Activated CD8-positive, alpha-beta memory T cell treated with anti-CD3 and anti-CD28 coated beads, Interleukin-2, amount 50 U/mL, for 24 hours (primary cell): ENCODE results near the gene STK25.
"Not testable (repeated sequence)": the region's sequence is repeated elsewhere in the genome, so short reads cannot be mapped to it uniquely, and the experiment has no call there.

ENCODE experiments used
- DNase-seq: peaks from one replicate; pipeline ENCODE4 v3.0.0-alpha.2; 2020; ENCODE audit errors: extremely low read depth

The STK25 gene

DNA sequence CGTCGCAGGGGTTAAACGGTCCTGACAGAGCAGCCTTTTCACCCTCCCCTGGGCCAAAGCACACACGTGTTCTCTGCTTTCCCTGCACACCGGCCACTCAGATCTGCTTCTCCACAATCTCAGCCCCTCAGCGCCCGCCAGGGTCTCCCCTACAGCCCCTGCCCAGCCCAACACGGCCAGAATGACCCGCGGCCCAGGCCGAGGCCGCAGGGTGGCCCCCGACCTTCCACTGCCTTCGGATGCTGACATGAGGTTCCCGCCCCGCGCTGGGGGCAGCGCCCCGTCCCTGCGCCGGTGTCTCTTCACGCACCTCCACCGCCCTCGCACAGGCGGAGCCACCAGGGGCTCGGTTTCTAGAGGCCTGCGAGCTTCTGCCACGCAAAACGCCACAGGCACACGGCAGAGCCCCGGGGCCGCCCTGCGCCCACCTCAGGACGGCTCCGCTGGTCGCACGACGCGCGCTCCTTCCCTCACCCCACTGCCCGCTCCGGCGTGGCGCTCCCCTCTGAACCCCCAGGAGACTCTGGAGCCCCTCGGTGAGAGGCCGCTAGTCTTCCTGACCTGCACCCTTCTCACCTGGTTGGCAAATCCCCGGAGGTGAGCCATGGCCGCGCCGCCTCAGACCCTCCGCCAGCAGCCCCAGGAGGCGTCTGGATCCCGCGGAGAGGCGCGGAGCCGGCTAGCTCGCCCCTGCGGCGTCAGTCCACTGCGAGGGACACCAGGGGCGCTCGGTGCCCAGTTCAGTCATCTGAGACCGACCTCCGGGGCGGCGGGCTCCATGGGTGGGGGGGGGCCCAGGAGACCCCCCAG is 749 bp downstream of the STK25 start:
- no peak for DNase-seq

DNA sequence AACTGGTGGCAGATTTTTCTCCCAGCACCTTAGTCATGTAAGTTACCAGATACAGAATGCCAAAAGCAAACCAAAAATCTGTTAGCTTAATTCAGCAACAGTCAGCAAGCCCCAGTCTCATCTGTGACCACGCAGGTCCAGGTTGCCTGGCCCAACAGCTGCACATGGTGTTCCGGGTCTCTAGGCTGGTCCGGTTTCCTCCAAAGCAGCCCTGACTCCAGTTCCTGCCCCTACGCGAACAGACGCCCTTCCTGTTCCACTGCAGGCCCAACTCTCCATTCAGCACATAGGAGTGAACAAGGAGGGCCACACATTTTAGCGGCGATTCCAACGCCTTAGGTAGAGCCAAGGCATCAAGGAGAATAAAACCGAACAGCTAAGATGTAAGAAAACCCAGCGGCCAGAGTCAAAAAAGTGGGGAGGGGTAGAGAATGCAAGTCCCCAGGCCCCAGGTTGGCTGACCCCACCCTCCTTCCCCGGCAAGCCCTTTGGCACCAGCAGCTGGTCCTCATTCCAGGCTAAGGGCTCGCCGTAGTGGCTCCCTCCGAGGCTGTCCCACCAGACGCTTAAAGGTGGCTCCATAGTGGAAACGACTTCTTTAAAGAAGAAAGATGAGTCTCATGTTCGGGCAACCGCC is 1.5 kb downstream of the STK25 start:
- DNase-seq, result no peak

DNA sequence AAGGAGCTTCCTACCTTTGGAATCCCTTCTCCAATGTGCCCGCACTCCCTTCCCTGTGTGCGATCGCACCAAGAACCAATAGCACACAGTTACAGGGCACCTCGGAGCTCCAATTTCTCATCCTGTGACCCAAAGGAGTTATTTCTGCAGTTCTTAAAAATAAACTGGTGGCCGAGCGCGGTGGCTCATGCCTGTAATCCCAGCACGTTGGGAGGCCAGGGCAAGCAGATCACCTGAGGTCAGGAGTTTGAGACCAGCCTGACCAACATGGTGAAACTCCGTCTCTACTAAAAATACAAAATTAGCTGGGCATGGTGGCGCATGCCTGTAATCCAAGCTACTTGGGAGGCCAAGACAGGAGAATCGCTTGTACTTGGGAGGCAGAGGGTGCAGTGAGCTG is 2.1 kb downstream of the STK25 start:
- DNase-seq, result not testable (repeated sequence)

DNA sequence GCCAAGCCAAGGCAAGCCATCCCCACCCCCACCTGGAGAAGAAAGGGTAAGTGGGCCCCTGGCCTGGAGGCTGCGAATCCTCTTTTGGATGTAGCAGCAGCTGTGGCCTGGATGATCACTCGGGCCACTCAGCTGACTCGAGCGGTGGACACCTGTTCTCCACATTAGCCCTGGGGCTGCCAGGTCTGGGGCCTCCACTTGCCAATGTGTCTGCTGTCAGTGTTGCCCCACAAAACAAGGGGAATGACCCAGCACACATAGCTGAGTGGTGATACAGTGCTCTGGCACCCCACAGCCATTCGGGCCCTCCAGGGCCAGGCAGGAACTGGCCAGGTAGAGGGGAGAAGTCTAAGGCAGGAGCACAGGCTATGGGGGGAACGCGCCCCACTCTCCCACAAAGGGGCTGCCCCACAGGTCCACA is 2.6 kb downstream of the STK25 start:
- DNase-seq, result no peak

DNA sequence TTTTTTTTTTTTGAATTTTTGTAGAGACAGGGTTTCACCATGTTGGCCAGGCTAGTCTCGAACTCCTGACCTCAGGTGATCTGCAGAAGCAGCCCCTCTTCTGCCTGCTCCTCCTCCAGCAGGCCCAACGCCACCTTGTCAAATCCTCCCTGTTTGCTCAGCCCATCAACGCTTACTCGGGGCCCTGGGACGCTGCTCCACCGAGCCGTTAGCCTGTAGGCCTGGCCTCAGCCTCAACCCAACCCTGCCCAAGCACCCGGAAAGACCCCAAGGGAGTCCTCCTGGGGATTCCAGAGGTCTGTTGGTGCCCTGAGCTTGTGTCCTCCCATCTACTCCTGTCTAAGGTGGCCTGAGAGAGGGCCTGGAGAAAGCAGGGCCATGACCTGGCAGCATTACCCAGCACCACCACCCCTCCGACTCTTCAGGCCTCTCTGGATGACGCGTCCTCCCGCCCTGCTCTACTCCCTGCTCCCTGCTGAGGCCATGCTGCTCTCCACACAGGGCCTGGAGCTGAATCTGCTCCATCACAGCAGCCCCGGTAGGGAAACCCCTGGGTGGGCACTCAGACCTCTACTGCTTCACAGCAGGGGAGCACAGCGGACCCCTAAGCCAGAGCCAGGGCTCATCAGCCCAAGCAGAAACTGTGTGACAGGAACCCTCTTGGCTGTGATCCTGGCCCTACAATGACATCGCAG is 3.2 kb downstream of the STK25 start:
- no peak for DNase-seq

DNA sequence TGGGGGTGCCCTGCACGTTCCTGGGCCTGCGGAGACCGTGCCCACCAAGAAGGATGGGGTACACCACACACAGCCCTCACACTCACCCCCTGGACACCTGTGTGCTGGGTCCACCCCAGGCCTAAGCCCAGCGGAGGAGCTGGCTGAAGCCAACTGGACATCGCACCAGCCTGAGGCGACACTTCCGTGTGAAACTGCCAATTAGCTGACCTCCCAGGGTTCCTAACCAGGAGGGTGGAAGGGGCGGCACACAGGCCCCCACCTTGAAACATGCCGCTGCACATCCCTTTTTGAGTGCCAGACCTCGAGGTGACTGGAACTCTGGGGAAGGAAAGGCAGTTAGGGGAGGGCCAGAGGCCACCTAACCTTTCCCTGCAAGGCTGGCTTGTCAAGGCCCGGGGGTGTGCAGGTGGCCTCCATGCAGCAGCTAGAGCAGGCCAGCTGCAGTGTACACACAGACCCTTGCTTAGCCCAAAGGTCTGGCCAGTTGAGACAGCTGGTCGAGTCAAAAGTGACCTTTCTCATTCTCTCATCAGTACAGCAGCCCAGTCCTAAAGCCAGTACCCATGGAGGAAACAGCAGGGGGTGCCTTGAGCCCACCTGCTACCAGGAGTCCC is 4.5 kb downstream of the STK25 start:
- no peak for DNase-seq

DNA sequence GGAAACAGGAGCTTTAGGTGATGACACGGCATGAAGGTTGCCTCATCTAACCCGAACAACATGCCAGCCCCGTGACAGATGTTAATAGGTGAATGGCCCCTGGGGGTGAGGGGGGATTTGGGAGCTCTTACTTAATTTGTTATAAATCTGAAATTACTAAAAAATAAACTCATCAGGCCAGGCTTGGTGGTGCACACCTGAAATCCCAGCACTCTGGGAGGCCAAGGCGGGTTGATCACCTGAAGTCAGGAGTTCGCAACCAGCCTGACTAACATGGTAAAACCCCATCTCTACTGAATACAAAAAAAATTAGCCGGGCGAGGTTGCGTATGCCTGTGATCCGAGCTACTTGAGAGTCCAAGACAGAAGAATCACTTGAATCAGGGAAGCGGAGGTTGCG is 6.1 kb downstream of the STK25 start:
- DNase-seq, result no peak

DNA sequence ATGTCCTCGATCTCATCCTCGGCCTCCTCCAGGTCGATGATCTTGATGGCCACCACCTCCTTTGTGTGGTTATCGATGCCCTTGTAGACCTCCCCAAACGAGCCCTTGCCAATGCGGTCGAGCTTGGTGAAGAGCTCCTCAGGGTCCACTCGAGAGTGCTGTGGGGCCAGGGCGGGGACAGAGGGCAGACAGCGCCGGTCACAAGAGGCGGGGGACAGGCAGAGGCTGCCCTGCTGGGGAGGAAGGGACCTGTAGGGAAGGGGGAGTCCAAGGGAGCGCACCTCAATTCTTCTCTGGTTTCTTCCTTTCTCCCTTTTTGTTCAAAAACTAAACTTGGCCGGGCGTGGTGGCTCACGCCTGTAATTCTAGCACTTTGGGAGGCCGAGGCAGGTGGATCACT is 6.8 kb downstream of the STK25 start:
- no peak for DNase-seq

DNA sequence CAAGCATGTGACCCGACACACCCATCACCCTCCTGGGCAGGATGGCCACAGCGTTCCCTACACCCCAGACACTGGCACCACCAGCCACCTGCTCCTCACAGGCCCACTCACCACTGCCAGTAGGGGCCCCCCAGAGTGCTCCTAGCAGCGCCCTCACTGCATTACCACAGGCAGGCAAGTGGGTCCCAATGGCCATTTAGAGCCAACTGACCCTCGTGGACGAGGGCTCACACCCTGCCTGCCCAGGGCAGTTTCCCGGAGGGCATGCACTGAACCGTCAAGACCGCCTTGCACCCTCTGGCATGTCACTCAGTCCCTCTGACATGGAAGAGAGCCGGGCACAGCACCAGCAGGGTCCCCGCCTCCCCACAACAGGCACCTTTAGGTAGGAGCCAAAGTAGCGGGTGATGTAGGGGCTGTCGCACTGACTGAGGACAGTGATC is 7.3 kb downstream of the STK25 start:
- no peak for DNase-seq

DNA sequence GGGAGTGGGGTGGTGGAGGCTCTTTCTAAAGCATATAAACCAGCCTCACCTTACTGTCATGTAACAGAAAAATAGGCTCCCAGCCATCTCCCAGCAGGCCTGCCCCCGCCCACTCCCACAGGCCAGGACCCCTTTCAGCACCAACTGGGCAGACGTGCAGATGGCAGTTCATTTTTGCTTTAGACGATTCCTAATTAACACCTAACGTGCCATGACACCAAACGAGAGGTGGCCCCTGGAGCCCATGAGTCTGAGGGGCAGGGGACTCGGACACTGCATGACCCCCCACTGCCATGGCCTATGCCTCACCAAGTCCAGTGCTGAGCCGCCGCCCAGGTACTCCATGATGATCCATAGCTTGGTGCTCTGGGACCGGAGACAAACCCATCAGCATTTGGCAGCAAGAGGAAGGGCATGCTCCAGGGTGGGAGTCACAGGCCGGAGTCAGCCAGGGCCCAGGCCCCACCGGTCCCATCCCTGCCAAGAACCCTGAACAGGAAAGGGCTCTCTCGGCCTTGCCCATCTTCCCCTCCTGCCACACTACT is 7.9 kb downstream of the STK25 start:
- DNase-seq, result no peak

DNA sequence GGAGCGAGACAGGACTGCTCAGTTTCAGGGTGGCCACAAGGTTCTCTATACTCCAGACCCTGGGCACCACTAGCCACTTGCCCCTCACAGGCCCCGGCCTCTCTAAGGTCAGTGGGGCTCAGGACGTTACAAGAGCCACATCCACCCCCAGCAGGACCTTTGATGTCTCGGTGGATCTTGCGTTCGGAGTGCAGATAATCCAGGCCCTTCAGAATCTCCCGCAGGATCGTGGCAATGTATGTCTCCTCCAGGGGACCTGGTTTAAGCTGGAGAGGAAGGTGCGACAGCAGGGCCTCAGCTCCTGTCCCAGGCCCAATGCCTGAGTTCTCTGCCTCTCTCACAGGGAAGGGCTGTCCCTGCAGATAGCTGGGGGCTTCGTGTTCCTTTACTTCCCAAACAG is 8.4 kb downstream of the STK25 start:
- DNase-seq, result no peak

DNA sequence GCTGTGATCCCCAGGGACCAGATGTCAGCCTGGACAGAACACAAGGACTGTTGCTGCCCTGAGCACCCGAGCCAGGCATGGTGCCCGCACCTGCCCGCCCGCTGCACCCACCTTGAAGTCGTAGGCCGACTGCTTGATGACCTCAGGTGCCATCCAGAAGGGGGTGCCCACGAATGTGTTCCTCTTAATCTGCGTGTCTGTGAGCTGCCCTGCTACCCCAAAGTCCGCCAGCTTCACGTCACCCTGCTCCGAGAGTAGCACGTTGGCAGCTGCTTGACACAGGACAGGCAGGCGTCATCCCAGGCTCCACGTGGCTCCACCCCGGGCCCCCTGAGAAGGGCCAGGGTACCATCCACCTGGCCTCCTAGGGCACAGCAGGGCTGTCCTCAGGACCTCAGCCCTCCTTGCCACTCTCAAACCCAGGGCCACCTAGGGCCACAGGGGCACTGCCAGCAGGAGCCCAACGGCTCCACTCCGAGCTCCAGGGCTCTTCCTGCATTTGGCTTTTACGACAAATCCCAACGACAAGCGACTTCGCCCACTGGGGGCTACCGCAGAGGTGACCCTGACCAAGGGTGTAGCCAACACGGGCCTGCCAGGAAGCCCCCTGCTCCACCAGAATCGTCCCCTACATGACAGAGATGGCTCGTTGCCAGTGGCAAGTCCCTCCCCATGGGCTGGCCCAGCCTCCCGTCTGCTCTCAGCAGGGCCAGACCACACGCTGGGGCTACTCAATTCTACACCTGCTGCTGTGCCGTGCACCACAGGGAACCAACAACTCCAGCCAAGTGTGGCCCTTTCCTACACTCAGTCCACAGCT is 9.0 kb downstream of the STK25 start:
- no peak for DNase-seq

DNA sequence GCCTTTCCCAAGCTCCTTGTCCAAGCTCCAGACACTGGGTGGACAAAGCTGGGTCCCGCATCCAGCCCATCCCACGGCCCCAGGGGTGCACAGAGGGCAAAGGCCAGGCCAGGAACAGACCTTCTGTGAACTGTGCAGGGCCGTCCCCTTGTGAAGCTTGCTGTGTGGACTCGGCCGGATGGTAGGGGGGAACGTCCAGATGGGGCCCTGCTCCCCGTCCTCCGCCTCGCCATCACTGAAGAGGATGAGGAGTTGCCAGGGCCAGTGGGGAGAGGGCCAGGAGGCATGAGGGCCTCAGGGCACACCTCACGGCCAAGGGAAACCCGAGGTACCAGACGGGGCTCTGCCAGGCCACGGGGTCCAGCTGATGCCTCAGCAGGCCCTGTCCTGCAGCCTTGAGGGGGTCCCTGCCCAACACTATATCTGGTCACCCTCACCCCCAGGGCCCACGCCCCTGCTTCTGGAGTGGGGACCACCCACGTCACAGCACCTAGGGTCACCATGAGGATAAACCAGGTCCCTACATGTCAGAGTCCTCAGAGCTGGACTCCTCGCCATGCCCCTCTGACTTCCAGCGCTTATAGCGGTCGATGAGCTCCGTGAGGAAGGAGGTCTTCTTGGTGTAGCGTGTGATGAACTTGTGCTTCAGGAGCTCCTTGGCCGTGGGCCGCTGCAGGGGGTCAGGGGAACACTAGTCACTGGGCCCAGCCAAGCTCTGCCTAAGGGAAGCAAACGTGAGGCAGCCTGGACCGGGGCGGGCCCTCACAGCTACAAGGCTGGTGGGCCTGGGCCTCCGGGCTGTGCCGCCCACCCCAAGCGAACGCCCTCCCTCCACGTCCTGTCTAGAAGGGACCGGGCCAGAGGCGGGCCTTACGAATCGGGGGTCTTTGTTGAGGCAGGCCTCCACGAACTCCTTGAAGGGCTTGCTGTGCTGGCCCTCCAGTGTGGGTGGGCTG is 10.0 kb downstream of the STK25 start:
- DNase-seq, result no peak

DNA sequence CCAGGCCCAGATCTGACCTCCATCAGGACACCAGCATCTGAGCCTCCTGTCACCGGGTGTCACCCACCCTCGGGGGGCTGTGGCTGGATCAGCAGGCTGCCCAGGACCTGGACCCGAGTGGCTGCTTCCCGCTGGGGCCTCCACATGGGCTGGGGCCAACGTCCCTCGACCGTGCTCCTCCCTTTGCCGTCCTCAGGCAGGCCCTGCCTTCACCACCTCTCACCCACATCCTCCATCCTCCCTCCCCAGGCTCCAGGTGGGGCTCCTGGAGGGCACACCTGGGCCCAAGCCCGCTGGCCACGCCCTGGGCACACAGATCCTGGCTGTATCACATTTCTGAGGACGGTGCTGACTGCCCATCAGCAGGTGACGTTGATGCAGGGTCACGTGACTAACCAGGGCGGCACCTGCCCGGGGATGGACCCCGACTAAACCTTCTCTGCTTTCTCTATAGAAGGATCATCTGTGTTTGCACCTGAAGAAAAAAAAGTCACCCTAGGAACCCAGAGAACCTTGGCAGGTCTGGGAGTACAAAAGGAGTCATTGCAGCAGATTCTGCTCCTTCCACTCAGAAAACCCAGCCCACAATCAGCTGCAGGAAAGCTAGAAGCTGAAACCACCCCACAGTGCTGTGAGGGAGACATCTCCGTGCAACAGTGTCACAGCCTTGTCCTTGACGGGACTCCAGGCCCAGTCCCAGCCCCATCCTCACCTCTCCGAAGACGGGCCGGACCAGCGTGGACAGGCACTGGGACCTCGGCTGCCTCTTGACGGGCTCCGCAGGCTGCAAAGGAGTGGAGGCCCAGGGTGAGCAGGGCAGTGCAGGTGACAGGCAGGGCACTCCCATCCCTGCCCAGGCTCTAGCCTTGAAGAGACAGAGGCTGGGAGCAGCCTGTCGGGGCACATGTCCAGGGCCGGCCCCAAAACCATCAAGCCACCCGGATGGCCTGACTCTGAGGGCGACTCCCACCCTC is 11.2 kb downstream of the STK25 start:
- no peak for DNase-seq

DNA sequence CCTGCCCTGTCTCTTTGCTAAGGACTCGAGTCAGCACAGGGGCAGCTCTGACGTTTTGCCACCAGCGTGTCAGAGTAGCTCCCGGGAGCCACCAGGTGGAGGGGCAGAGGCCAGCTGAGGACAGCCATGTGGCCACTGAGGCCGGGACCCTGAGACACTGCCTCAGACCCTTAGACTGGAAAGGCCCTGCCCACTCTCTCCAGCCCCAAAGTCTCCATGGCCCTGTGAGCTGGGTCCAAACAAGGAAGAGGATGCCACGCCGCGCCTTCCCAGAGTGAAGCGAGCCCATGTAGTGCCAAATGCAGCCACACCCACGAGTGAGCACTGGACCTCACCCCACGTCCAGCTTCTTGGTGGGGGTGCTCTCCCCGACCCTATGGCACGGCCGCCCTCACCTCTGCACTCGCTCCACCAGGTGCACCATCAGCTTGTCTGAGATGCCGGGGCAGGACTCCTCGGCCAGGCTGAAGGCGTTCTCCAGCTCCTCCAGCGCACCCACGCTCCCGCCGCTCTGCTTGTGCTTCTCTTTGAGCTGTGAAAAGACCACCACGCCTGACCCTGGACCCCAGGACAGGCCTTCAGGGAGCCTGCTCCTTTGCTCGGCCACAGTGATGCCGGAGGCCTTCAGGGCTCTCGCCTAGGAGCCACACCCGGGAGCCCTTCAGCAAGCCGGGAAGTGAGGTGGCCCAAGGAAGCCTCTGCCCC is 12.2 kb downstream of the STK25 start:
- DNase-seq, result no peak

DNA sequence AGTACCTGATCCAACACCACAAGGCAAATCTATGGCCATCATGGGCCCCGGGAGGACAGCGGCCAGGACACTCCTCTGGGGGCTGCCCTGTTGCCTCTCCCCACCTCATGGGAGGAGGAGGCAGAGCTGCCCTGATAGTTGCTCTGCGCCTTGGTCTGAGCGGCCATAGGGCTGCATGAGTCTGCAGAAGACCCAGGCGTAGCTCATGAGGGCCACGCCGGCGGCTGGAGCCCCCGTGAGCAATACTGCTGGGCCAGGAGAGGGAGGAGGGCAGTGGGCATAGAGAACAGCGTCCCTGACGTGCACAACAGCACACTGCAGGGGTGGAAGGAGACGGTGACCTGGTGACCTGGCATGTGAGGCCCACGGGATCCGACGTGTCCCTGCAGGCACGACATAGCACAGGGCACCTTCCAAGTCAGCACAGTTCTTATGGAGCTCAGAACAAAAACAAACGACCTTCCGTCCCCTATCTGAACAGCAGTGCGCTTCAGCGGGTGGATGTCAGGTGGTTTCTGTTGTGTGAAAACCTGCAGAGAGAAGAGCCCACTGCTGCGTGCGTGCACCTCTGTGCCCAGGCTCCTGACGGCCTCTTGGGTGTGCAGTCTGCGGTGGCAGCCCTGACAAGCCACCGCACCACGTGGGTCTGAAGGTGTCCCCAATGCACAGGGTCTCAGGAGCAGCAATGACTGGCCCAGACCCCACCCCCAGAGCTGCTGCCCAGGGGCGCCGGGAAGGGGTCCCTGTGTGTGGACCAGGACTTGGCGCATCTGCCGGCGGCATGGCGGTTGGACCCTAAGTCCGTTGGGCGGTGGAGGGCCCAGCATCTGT is 13.0 kb downstream of the STK25 start:
- no peak for DNase-seq

DNA sequence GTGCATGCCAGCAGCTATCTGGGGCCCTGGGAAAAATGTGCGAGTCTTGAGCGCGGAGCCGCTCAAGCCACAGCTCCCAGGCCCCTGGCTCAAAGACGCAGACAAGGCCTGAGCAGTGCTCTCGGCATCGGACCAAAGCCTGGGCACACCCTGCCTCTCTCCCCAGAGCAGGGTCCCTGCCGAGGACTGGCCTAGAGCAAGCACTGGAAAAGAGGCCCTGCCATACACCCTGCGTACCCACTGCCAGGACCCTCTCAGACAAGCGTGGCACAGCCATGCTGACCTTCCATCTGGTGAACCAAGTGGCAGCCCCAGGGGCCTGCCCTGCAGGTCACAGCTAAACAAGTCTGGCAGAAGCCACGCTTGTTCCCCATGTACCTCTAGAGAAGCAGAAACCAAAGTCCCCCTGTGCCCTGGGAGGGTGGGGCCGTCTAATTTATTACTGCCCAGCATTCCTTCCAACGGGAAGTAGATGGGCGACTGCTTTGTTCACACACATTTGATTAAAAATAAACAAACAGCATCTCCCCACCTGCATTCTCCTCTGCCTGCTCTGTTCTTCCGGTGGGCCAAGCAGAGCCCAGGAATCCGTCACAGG is 14.0 kb downstream of the STK25 start:
- no peak for DNase-seq
